ENCODE results near the gene MORN1.
A peak's percentile ranks its signal among the peaks of the same experiment; 100 is the strongest.

MORN1 gene

DNA sequence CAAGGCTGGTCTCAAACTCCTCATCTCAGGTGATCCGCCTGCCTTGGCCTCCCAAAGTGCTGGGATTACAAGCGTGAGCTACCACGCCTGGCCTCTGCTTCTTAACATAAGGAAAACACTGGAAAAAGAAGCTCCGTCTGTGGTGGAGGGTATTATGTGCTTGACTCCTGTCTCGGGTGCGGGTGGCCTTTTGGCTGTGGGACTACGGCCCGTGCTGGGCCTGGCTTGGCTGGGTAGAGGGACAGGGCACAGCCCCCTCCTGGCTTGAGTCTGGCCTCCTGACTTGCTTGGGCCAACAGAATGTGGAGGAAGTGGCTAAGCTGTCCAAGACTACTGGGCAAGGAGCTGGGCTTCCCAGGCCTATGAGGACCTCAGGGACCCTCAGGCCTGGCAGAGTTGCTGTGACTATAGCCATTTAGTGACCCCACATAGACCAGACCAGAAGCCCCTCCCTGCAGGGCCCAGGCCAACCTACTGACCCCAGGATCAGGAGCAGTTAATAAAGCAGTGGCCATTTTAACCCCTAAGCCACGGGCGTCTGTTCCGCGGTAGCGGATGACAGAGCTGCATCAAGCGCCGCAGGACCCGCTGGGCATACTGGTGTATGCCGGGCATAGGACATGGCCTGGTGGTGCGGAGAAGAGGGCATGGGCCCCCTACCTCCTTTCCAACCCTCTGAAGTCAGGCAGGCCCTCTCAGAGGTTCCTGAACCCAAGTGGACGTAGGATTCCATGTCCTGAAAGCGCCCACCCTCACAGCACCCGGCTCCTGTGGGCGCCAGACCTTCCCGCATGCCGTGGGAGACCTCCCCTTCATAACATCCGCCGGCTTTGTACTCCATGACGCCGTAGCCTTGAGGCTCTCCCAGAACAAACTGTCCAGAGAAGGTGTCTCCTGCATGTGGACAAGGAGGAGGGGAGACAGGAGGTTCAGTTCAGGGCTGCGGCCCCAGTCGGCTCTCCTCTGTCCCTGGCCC is 4.4 kb downstream of the MORN1 start:
- no peak for DNase-seq (ENCODE audit: low read depth in 3 of 3)

DNA sequence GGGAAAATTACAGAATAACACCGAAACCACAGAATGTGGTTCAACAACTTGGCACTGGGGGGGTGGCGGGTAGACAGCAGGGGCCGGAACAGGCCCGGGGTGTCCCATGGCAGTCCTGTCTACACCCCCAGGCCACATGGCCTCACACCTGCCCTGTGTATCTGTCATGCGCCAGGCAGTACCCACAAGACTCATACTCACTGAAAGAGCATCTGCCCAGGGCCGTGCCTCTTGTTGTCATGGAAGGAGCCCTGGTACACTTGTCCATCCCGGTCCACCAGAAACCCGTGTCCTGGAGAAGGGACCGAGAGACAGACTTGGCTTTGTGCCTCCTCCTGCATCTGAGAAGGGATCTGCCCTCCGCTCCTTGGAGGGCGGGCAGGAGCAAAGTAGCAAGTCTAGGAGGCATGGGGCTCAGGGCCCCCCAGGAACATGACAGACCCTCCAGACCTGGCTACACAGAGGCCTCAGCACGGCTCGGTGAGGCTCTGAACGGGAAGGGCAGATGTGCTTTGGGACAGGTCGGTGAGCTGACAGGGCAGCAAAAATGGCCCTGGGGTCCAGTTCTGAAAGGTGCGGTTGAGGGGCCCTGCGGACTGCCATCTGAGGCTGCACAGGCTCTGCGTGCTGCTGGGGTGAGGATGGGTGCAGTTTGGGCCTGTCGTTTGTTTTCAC is 5.6 kb downstream of the MORN1 start:
- no peak for DNase-seq (ENCODE audit: low read depth in 3 of 3)

DNA sequence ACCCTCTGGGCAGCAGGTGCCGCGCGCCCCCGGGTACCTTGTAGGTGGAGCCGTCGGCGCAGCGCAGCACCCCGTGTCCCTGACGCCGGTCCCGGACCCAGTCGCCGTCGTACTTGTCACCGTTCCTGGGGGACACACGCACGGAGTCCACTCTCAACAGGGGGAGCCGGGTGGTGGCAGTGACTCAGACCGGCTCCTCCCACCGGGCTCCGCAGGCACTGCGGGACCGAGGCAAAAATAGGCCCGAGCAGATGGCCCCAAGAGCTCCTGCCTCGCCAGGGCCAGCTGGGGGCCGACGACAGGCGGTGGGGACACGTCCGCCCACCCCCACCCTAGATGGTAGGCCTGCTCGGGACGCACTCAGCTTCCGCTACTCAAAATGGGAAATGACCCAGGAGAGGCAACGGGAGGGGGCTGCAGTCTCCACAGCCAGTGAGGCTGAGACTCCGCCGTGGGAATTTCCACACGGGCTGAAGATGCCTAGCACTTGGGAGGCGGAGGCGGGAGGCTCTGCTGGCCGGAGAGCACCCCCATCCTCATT is 6.3 kb downstream of the MORN1 start:
- DNase-seq (ENCODE audit: low read depth in 3 of 3), result no peak

DNA sequence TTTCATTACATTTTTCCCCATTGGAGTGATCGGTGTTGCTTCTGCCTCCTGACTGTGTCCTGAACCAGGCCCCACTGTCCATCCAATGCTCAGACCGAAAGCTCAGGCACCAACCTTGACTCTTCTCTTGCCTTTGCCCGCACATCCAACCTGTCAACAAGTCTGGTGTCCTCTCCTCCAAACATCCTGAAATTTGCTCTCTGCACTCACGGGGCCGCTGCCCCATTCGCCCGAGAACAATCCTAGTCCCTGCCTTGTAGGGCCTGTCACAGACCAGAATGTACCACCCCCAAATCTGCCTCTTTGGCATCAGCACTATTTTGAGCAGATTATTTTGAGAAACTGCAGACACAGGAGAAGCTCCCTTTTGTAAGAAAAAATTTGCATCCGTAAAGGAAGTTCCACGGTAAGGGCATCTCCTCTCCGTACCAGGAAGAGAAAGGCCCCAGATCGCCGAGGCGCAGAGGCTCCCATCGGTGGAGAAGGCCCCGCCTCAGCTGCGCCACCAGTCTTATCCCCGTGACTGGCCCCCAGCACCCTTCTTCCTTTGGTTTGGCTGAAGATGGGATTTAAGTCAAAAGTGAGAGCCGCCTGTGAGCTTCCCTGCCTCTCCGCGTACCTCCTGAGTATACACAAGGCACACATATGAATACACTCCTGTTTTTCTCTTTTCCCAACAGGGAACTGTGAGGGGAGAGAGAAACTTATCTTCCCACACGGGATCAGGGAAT is 7.1 kb downstream of the MORN1 start:
- DNase-seq (ENCODE audit: low read depth in 3 of 3), result no peak

DNA sequence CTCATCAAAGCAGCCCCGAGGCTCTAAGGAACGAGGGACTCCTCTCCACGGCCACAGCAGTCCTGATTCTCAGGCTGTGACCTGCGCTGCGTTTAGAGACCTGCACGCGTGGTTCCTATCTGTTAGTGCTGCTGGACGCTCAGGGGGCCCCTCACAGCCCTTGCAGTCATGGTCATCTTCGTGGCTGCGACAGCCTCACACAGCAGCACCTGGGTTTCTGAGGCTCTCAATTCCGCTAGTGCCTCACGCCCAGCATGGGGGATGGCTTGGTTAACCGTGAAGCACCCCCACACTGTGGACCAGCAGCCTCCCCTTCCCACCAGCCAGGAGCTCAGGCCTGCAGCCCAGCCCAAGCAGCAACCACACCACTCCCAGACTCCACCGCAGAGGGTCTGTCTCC is 7.8 kb downstream of the MORN1 start:
- no peak for DNase-seq (ENCODE audit: low read depth in 3 of 3)

DNA sequence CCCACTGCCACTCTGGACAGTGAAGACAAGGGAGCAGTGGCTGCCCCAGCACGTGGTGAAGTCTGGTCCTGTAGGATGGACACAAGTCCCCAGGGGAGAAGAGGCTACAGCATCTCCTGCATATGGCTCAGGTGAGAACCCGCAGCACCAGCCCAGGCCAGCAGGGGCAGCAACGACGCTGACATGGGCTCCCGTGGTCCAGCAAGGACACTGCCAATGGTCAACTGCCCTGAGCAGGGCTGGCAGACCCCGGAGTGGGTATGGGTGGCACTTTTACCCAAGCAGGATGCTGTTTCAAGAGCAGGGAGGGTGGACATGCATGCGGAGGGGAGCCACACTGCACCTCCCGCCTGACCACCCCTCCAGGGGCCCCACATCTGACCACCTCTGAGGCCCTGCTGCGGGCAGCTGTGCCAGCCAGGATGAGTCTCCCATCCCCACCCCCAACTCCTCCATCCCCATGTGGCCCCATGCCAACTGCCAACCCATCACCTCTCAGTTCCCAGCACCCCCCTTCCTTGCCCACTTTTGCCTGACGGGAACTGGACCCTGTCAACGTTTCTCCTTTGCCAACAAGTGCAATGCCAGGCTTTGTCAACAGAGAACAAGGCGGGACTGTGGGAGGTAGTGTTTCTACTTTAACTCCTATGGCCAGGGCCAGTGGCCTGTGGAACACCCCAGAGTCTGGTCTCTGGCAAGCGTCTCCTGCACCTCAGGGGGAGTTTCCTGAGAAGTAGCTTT is 8.6 kb downstream of the MORN1 start:
- no peak for DNase-seq (ENCODE audit: low read depth in 3 of 3)

DNA sequence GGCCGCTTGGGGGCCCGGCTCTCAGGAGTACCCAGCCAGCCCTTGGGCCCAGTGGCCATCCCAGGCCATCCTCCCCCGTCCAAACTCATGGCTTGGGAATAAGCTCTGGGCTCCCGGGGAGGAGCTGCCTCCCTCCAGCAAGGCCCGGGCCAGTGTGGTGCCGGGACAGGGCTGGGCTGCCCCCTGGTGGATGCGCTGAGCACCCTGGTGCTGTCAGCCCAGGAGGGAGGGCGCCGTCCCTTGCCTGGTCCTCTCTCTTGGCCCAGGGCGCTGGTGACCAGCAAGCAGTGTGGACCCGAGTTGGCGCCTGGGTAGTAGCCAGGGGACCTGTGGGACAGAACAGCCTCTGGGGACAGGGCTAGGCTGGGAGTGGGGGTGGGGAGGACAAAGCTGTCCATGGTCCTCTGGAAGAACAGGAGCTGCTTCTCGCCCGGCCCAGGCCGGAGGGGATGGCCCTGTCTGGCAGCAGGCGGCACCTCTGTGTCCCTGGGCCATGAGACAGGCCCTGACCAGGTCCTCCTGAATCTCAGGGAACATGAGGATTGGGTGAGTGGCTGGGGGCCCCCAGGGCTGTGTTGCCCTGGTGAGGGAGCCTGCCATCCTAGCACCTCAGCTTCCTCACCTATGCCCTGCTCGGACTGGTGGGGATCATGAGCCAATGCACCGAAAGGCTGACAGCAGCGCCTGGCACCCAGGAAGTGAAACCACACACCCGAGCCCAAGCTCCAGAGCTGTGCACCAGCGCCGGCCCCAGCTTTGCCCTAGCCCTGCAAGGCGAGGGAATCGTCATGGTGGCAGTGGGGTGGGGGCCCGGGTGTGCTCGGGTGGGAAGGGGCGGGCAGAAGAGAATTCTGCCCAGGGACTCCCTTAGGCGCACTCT is 9.4 kb downstream of the MORN1 start:
- peak; percentile 56 to 78 (median 56) for DNase-seq (ENCODE audit: low read depth in 3 of 3)

DNA sequence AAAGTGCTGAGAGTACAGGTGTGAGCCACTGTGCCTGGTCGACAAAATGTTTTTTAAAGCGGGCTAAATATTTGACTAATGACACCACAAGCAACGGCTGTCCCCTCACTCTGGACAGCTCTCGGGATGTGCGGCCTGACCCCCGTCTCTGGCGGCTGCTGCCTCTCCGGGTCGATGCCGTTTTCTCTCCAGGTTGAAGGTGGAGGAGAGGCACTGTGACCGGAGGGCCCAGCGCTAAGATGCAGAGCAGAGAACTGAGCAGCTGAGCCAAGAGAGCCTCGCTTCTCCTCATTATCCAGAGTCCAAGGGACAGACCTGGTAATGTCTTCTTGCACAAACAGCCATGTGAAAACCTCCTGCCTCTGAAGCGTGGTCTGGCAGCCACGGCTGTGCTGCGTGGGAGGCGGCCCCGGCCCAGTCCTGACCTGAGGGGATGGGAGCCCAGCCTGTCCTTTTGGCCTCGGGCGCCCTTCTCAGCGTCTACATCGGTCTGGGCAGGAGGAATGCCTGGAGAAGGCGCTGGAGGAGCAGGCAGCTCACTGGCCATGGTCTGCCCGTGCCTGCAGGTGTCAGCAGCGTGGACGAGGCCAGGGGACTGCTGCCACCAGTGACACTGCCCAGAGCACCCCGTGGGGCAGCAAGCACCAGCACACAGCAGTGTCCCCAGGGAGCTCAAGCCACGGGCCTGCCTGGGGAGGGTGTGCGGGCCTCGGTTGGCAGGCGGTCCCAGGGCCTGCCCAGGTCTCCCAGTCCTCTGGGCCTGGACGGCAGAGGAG is 10.3 kb downstream of the MORN1 start:
- no peak for DNase-seq (ENCODE audit: low read depth in 3 of 3)

DNA sequence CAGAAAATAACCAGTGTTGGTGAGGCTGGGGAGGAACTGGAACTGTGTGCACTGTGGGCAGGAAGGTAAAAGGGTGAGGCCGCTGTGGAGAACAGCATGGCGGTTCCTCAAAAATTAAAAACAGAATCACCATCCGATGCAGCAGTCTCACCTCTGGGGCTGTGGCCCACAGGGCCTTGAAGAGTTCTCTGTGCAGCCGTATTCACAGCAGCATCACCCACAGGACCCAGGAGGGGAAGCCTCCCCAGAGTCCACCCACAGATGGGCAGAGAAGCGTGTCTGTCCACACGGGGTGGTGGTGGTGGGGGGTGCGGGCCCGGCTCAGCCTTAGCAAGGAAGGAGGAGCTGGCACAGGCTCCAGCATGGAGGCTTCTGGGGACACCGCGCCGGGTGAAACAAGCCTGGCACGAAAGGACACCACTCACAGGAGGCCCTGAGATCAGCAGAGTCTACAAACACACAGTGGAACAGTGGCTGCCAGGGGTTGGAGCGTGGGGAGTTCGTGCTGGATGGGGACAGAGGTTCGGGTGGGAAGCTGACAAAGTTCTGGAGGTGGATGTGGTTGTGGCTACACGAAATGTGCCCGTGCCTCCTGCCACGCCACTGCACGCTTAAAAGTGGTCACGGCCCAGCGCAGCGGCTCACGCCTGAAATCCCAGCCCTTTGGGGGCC is 11.5 kb downstream of the MORN1 start:
- DNase-seq (ENCODE audit: low read depth in 3 of 3), result no peak

DNA sequence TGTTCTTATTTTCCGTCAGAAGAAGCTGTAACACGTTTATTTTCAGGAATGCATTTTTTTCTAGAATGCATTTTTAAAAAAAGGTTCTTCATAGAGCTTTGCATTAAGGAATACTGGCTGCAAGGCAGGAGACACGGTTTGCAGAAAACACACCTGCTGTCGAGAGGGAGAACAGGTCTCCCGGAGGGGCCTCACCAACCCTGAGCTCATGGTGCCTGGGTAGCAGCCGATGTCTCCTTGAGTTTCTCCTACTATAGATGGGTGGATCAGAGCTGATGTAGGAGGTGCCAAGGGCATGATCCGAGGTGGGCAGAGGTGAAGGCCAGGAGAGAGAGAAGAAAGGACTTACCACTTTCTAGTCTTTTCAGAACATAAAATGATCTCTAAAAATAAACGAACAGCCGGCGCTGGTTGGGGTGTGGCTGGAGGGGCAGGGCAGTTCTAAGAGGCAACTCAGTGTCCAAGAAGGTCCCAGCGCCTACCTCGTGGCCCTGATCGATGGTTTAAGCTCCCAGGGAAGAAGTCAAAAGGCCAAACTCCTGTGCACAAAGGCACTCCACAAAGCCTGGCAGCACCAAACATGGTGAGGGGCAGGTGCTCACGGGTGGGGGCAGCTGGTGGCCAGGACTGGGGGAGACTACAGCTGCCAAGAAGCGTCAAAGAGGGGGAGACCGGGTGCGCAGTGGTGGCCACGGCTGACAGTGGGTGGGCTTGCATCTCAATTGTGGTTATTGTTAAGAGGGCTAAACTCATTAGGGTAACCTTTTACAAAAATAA is 12.2 kb downstream of the MORN1 start:
- DNase-seq (ENCODE audit: low read depth in 3 of 3), result no peak

DNA sequence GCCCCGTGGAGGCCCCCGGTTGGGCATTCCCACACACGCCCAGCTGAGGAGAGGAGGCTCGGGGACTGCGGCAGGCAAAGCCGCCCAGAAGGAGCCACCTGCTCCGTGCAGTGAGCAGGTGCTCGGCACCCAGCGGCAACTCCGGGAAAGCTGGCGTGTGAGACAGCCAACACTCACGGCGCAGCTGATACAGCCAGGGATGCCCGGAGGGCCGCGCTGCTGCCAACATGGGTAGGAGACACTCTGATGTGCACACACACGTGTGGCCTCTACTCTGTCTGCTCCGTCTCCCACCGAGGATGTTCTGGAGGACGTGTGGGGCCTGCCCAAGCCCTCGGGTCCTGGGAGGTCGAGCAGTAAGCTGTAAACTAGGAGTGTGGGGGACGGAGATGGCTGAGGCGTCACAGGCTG is 12.9 kb downstream of the MORN1 start:
- no peak for DNase-seq (ENCODE audit: low read depth in 3 of 3)

DNA sequence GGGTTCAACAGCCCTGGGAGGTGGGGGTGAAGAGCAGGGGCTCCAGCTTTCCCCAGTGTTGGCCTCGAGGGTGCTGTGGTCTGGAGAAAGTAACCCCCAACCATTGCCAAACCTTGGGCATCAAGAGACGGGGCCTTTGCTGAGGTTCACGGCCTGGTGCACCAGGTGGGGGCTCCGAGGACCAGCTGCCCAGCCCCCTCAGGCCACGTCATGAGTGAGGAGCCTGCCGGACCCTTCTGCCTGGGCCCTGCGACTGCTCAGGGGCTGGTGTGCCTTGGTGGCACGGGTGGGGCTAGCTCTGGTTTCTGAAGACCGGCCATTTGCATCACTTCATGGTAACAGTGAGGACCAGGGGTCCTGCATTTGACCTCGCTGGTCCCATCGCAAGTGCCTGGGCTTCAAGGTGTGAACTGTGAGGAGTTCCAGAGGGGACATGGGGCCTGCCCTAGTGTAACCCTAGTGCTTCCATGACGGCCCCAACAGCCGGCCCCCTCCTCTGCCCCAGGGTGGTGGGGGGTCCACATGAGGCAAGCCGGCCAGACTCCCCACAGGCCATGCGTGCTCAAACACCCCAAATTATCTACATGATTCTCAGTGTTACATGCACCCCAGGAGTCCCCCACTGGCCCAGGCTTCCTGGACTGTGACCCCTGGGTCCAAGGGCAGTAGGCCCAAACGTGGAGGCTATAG is 13.5 kb downstream of the MORN1 start:
- no peak for DNase-seq (ENCODE audit: low read depth in 3 of 3)

DNA sequence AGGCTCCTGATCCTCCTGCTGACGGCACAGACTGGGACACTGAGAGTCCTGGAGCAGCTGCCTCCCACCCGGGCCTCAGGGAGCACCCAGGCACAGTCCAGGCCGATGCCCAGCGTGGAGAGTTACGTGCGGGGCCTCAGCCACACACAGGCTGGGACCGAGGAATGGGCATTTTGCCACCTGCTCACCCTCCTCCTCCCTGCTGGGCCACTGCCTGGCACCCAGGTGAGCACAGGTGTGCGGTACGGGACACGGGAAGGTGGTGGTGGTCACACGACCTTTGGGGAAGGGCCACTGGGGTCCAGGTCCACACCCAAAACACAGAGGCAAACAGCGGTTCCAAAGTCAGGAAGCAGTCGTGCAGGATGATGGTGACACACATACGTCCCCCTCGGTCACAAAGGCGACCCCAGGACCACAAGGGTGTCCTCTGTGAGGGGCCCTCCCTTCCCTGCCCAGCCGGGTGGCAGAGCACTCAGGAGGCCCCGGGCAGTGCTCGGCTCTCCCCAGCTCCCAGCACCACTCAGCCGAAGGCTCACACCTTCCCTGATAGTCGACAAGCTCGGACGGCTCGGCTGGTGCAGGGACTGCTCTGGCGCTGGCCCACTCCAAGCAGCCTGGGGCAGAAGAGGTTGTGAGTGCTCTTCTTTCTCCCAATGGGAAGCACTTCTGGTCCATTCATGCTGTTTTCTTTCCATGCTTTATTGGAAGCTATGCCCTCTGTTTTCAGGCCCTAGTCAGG is 14.3 kb downstream of the MORN1 start:
- DNase-seq (ENCODE audit: low read depth in 3 of 3), result no peak

DNA sequence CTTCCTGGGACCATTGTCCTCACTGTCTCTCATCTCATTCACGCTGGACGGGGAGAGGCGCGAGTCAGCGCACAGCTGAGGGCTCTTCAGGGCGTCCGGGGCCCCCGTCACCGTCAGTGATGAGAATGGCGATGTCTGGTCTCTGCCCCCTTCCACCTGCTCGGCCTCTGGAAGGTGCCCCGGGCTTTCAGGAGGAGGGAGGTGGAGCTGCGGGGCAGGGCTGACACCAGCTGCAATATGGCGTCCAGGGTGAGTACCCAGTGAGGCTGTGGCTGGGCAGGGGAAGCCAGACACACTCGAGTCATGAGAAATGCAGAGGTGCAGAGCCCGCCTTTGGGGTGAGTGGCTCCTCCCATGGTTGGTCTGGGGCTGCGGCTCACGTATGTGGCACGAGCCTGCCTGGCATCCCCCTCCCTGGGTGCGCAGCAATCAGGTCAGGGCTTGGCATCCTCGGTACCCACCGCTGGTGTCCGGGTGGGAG is 15.1 kb downstream of the MORN1 start:
- no peak for DNase-seq (ENCODE audit: low read depth in 3 of 3)

DNA sequence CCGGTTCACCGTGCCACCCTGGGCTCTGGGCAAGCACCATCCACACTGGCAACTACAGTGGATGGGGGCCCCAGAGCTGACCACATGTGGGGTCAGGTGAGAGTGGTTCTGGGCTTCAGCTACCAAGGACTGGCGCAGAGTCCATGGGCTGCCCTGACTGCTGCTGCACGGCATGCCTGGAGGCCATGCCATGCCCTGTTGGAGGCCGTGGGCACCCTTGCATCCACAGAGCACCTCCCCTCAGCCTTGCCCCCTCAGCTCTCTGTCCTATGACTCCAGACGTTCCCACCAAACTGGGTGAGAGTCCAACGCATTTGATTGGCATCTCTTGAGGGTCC is 15.5 kb downstream of the MORN1 start:
- DNase-seq (ENCODE audit: low read depth in 3 of 3), result no peak

DNA sequence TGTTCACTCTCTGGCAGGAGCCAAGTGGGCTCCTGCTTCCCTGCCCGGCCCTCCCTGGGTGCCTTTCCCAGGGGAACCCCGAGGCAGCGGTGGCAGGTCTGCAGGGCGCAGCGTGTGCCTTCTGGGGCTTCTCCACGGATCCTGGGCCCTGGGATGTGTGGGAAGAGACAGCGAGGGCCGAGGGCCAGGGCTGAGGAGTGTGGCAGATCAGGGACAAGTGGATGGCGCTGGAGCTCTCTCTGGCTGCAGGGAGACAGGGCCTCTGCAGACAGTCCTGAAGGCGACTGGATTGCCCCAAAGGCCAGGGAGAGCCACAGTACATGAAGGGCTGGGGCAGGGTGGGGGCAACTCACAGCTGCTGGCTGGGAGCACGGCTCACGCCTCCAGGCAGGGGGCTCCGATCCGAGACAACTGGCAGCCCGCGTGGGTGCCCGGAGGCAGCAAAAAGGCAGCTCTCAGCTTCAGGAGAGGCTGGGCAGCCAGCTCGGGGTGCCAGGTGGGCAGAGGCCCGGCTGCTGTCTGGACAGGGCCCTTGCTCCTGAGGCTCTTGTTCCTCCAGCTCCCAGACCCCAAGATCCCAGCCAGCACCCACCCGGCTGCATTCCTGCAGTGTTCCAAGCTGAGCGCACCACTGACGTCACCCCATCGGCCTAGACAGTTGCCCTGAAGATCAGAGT is 16.0 kb downstream of the MORN1 start:
- DNase-seq (ENCODE audit: low read depth in 3 of 3), result no peak
